NCI-H128 (cell line): ENCODE data around the gene NTRK3.
"Not testable (repeated sequence)": the region's sequence is repeated elsewhere in the genome, so short reads cannot be mapped to it uniquely, and the experiment has no call there.

ENCODE experiments used
- DNase-seq: peaks from one replicate; lab custom pipeline; 2025; ENCODE audit not compliant: unreplicated experiment; lab: John Stamatoyannopoulos, UW

The NTRK3 gene

DNA sequence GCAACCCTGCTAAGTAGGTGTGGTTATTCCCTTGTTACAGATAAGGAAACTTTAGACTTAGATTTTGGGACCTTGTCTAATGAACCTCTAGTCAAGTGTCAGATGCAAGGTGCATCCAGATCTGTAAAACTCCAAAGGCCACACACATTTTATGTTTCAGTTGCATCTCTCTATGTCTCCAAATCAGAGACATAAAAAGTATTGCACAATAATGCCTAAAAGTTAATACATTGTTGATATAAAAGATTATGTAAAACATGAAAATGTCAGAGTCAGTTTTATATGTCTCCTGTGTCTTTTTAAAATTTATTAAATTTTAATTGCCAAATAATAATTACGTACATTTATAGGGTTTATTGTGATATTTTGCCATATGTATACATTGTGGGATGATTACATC is 408.5 kb downstream of the NTRK3 start:
- DNase-seq: no peak

DNA sequence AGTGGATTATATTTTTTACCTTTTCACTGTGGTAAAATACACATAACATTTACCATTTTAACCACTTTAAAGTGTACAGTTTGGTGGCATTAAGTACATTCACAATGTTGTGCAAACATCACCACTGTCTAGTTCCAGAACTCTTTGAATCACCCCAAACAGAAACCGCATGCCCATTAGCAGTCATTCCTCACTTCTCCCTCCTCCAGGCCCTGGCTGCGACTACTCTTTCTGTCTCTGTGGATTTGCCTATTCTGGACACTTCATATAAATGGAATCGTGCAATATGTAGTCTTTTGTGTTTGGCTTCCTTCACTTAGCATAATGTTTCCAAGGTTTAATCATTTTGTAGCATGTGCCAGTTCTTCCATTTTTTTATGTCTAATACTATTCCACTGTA is 409.8 kb downstream of the NTRK3 start:
- no peak for DNase-seq

DNA sequence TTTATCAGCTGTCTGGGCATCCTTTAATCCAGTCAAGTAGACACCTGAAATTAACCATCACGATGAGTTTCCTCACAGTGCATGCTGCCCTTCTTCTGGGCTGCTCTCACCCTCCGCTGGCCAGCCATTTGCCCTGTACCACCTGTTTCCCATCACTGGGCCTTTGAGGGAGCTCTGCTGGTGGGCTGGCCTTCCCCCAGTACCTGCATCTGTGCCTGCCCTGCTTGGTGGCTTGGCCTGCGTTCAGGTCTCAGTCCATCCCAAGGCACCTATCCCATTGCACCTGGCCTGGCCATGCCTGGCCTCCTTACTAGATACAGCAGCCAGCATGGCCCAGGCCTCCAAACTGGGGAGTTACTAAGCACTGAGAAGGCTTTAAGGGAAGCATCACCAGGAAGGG is 413.2 kb downstream of the NTRK3 start:
- DNase-seq: no peak

DNA sequence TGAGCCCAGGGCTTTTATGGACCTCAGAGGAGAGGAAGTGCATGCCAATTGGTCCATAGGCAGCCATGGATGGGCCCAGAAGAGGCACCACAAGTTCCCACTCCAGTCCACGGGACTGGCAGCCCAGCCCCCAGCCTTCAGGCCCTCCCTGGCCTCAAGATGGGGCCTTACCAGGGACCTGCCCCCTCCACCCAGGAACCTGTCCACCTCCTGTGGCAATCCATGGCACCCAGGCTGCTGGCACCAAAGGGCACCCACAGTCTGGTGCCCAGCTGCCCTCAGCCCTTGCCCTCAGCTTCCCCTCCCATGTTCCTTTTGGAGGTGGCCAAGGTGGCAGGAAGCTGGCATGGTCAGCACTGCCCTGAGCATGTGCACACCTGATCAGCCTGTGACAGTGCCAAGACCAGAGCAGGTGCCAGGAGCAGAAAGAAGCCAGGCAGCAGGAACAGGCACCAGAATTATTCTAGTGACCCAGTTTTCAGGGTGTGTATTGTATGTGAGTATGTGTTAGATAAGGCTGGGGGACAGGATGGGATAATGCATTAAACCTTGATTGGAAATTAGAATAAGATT is 415.0 kb downstream of the NTRK3 start:
- no peak for DNase-seq

DNA sequence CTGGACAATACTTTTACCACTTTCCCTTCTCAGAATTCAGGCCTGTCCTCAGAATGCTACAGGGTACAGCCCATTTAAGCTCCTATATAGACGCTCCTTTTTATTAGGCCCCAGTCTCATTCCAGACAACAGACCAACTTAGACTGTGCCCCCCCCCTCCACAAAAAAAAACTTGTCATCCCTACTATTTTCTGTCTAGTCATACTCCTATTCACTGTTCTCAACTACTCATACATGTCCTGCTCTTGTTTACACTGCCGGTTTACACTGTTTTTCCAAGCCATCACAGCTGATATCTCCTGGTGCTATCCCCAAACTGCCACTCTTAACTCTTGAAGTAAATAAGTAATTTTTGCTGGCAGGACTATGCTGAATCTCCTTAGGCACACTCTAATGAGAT is 420.7 kb downstream of the NTRK3 start:
- DNase-seq: not testable (repeated sequence)

DNA sequence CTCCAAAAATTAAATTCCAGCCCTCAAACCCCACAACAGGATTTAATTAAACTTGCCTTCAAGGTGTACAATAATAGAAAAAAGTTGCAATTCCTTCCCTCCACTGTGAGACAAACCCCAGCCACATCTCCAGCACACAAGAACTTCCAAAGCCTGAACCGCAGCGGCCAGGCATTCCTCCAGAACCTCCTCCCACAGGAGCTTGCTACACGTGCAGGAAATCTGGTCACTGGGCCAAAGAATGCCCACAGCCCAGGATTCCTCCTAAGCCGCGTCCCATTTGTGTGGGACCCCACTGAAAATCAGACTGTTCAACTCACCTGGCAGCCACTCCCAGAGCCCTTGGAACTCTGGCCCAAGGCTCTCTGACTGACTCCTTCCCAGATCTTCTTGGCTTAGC is 423.2 kb downstream of the NTRK3 start:
- not testable (repeated sequence) for DNase-seq

DNA sequence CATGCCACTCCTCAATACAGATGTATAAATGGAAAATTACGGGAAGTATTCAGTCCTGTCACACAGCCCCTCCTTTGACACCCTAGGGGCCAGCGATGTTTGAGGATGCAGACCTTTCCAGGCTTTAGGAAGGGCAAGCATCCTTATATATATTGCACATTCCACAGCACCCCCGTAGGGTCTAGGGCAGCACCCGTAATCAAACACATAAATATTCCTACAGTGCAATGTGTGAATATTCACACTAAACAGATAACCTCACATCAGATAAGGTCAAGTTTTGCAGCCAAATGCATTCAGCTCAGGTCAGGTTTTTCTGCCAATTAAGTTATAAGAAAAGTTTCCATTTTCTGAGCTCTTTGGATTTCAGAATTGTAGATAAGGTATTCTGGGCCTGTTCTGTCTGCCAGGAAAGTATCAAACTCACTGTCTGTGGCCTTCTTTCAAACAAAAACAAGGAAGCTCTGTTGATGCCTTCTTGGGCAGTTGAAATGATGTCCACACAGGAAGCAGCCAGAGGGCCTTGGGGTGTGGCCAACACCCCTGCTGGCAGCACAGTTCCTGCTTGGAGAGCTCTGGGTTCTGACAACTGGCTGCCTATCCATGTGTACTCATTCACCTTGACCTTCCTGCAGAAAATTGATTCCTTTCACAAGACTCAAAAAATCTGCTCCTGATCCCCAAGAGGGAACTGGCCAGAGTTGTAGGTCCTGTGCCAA is 427.0 kb downstream of the NTRK3 start:
- DNase-seq: no peak

DNA sequence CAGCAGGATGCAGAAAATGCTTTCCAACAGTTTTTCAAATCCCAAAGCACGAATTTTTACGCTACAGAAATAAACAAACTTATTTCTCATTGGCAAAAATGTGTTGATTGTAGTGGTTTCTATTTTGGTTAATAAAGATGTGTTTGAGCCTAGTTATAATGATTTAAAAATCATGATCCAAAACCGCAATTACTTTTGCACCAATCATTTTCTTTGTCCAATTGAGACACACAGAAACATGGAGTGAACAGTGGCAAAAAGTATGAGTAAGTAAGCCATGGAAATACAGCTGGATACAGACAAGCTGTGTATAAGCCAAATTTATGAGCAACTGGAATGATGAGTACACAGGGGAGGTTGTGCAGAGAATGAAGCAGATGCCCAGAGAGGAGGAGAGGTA is 427.9 kb downstream of the NTRK3 start:
- no peak for DNase-seq

DNA sequence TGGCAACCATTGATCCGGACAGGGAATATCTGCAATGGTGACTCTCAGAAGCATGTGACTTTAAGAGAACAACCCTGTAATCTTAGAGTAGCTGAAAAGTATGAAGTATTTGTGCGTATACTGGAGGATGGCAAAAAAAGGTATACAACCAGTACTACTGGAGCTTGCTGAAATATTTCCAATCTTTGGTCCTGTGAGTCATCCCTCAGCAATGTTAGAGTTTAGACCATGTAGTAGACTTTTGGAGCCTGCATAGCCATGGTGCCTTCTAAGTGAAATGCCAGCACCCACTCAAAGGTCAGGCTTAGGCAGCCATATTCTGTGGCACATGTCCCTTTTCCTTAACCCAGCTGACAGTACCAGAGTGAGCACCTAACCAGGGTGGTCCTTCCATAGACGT is 429.4 kb downstream of the NTRK3 start:
- no peak for DNase-seq

DNA sequence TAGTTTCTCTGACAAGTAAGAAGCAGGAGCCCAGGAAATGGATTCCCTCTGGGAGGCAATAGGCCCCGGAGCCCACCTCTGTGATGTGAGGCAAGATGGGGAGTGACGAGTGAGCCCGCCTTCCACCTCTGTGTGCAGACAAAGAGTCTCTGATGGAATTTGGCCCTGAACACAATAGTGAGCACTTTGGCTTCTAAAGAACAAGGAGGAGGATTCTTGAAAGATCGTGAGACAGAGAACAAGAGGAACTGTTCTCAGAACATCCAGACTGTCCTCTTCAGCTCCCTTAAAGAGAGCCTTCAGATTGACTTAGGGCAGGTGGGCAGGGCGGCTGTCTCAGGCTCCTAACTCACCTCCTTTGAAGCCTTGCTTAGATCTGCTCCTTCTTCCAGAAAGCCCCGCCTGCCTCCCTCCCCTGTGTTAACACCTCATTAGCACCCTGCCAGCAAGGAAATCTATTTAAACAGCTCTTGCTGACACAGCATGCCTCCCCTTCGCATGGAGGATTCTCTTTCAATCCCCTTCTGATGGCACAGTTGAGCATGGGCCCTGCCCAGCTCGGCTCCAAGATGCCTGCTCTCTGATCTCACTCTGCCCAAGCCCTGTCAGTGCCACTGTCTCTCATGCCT is 430.3 kb downstream of the NTRK3 start:
- no peak for DNase-seq

DNA sequence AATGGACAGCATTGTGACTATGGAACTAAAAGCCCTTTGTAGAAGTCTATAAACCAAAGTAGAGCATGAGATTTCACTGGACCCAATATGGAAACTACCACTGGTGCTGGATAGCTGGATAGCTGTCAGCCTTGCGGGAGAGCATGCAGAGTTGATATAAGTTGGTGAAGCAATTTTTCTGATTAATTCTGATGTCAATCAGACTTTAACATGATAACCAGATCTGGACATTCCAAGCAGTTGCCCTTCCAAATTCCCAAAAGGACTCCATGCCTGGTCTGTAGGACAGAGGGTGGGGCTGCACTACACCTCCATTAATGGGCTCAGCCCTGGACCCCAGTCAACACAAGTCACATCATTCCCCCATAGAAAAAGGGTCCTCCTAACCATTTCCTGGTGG is 437.8 kb downstream of the NTRK3 start:
- no peak for DNase-seq

DNA sequence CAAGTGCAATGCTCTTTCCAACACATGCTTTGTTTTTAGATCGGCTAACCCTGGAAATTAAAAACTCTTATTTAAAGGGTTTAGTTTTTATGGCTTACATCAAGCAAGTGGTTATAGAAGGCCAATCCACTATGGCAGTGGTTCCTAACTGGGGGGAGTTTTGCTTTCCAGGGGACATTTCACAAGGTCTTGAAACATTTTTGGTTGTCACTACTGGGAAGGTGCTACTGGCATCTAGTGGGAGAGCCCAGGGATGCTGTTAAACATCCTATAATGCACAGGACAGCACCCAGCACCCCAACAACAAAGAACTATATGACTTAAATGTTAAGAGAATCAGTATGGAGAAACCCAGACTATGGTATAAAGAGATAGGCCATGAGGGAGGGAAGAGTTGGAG is 439.0 kb downstream of the NTRK3 start:
- no peak for DNase-seq

DNA sequence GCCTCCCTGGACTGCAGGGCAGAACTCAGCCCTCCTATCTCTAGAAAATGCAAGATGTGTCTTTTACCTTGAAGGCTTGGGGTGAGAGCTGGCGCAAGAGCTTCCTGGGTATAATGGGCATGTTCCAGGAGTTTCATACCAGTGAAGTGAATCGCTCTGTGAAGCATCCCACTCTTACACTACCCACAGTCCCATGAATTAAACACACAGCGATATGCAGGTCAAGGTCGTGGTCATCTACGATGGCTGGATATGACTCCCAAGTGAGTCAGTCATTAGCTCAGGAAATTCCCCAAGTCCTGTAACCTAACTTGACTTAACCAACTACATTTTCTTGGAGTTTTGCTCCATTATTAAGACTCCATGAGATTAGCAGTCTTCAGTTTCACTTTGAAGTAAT is 439.7 kb downstream of the NTRK3 start:
- no peak for DNase-seq

DNA sequence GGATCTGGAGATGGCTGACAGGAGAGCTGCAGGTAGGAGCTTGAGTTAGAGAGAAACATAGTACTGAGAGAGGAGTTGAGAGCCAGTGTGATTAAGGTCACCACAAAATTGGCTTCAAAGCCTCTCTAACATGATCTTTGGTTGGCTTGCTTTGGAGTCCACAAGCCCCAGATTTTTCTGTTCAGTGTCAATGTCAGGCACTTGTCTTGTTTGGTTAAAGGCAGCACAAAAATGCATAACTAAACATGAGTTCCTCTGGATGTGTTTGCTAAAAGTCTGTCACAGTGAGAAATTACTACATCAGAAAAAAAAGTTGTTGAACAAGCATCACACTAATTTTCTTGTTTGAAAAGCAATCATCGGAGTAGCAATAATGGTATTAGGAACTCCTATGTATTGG is 440.5 kb downstream of the NTRK3 start:
- no peak for DNase-seq
